Tibial nerve (tissue), 4 donors: ENCODE results near the gene CIB4.

Source experiments
- EP300 ChIP-seq, 2 donors: sonication (generic); formaldehyde crosslinking; IDR thresholded peaks; one replicate each; pipeline ENCODE4 v1.6.1; 2017; ENCODE audit warnings: antibody characterized with exemption in 2 of 2, mild to moderate bottlenecking in 1 of 2
- POLR2A ChIP-seq, 2 donors: fragments of 450-650 bp; IDR thresholded peaks; one replicate each; pipeline ENCODE4 v1.6.1; 2017; ENCODE audit warnings: antibody characterized with exemption in 2 of 2, mild to moderate bottlenecking in 2 of 2, moderate library complexity in 2 of 2
- TF ChIP-seq, protein P1 (sequence below), 5 experiments: fragments of 200-600 bp in 3 of 5; fragments of 450-650 bp in 2 of 5; sonication (generic) in 3 of 5; IDR thresholded peaks; one replicate each; pipeline ENCODE4 v1.5.1; 2016 to 2019; ENCODE audit warnings: antibody characterized with exemption in 5 of 5, mild to moderate bottlenecking in 3 of 5, moderate library complexity in 2 of 5

DNA sequence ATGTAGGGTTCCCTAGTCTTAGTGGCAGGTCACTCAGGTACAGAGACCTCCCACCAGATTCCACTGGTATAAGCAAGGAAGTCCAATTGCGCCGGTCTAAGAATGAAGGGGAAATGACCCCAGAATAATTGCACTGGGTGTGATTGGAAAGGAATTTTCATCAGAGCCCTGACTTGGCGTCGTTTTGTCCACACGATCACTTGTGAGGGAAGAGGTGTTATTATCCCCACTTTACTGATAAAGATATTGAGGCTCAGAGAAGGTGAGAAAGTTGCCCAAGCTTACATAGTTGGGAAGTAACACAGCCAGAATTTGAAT, 61.5 kb downstream of the CIB4 start:
- TF ChIP-seq, protein P1, sequence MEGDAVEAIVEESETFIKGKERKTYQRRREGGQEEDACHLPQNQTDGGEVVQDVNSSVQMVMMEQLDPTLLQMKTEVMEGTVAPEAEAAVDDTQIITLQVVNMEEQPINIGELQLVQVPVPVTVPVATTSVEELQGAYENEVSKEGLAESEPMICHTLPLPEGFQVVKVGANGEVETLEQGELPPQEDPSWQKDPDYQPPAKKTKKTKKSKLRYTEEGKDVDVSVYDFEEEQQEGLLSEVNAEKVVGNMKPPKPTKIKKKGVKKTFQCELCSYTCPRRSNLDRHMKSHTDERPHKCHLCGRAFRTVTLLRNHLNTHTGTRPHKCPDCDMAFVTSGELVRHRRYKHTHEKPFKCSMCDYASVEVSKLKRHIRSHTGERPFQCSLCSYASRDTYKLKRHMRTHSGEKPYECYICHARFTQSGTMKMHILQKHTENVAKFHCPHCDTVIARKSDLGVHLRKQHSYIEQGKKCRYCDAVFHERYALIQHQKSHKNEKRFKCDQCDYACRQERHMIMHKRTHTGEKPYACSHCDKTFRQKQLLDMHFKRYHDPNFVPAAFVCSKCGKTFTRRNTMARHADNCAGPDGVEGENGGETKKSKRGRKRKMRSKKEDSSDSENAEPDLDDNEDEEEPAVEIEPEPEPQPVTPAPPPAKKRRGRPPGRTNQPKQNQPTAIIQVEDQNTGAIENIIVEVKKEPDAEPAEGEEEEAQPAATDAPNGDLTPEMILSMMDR (IDR thresholded peaks at IDR 0.05) = no peak
- TF ChIP-seq EP300 (IDR thresholded peaks at IDR 0.05) (no peak), POLR2A (IDR thresholded peaks at IDR 0.05) (no peak)
